Calu3 (cell line): ENCODE measurements around the gene NDUFB2. TPM values are rescaled to one million over a fixed set of nuclear protein-coding genes. Genes with fewer than 3 reads are reported as not detected.

Source experiments
- BruUV-seq: library from RNA; stranded (reverse); fragments of 400-500 nt; replicated peaks from 2 replicates; lab custom pipeline; 2021; lab: Mats Ljungman, UMichigan
- CTCF ChIA-PET: fragments of 300-600 bp; sonication (Branson Sonifier 250); formaldehyde crosslinking; loops from one replicate; lab custom pipeline; 2022; ENCODE audit warnings: antibody characterized with exemption; lab: Charles Lee
- DNase-seq: peaks from one replicate; pipeline ENCODE4 v3.0.0; 2022
- H3K27ac Mint-ChIP-seq: one replicate; pipeline ENCODE4 v1.8.0; 2022; ENCODE audit warnings: mixed read lengths; ENCODE audit not compliant: unreplicated experiment
- H3K27me3 Mint-ChIP-seq: one replicate; pipeline ENCODE4 v1.8.0; 2022; ENCODE audit warnings: mixed read lengths; ENCODE audit not compliant: unreplicated experiment
- H3K36me3 Mint-ChIP-seq: one replicate; pipeline ENCODE4 v1.8.0; 2022; ENCODE audit warnings: mild to moderate bottlenecking, moderate library complexity, mixed read lengths; ENCODE audit not compliant: insufficient read depth, unreplicated experiment
- H3K4me1 Mint-ChIP-seq: one replicate; pipeline ENCODE4 v1.8.0; 2022; ENCODE audit warnings: mild to moderate bottlenecking, low read depth, mixed read lengths; ENCODE audit not compliant: unreplicated experiment
- H3K4me3 Mint-ChIP-seq: one replicate; pipeline ENCODE4 v1.8.0; 2022; ENCODE audit warnings: mild to moderate bottlenecking, low read depth, moderate library complexity, mixed read lengths; ENCODE audit not compliant: unreplicated experiment
- H3K9me3 Mint-ChIP-seq: one replicate; pipeline ENCODE4 v1.8.0; 2022; ENCODE audit warnings: low read depth, mixed read lengths; ENCODE audit not compliant: unreplicated experiment
- CTCF ChIP-seq: fragments of 200-600 bp; IDR thresholded peaks from one replicate; pipeline ENCODE4 v1.8.0; 2022; ENCODE audit warnings: antibody characterized with exemption; ENCODE audit not compliant: unreplicated experiment
- intact Hi-C: fragments of 100-400 bp; cut with micrococcal nuclease; formaldehyde crosslinking; loops from one replicate; pipeline ENCODE4 v1.10.0; 2022; ENCODE audit not compliant: unreplicated experiment
- total RNA-seq: library from RNA; stranded (reverse); gene quantifications from 2 replicates; pipeline ENCODE4 v1.2.3, GENCODE V29; 2022

The NDUFB2 gene
- total RNA-seq, 1 experiment from 2014 or later = 128 TPM

- peak overlapping the region; percentile 21 for H3K27ac Mint-ChIP-seq
- H3K9me3 Mint-ChIP-seq = no peaks in the 10 kb centered on the region
- CTCF ChIA-PET = interaction anchor here (0.7 to 1.7 kb wide), 4 partner anchors 17 to 614 kb away, joined by 3 to 4 read pairs (median 4); partner anchors contain the start of gene BRAF
- intact Hi-C loops = loop anchor here (5.0 kb wide), 1 partner anchor 339 kb away; the partner anchor contains the start of gene MRPS33
- H3K27me3 Mint-ChIP-seq = no peaks in the 10 kb centered on the region
- no peak for DNase-seq
- H3K4me3 Mint-ChIP-seq = peak overlapping the region; percentile 78
- peaks cover 18% of the 10 kb centered on the region for H3K36me3 Mint-ChIP-seq
- BruUV-seq = no TSS peak
- no peak for TF ChIP-seq CTCF
- peaks cover 11% of the 10 kb centered on the region for H3K4me1 Mint-ChIP-seq
Observed at GRCh38 chr7:140673774-140674155, 22.7 kb upstream of the NDUFB2 start.

- peak overlapping the region; percentile 78 for H3K4me3 Mint-ChIP-seq
- CTCF ChIA-PET = interaction anchor here (0.7 to 1.7 kb wide), 3 partner anchors 18 to 614 kb away, joined by 3 to 4 read pairs (median 4); no protein-coding TSS in a partner anchor
- no peaks in the 10 kb centered on the region for H3K9me3 Mint-ChIP-seq
- no TSS peak for BruUV-seq
- no peak for TF ChIP-seq CTCF
- peaks cover 11% of the 10 kb centered on the region for H3K4me1 Mint-ChIP-seq
- no peak for DNase-seq
- H3K27me3 Mint-ChIP-seq = no peaks in the 10 kb centered on the region
- intact Hi-C loops = loop anchor here (5.0 kb wide), 1 partner anchor 338 kb away; the partner anchor contains the start of gene MRPS33
- H3K36me3 Mint-ChIP-seq = peaks cover 22% of the 10 kb centered on the region
- no peak overlapping the region for H3K27ac Mint-ChIP-seq
Observed at GRCh38 chr7:140674356-140674800, 22.1 kb upstream of the NDUFB2 start.

- peak; percentile 24 for DNase-seq
- CTCF ChIA-PET = interaction anchor here (1.7 kb wide), 1 partner anchor 11 kb away, joined by 5 read pairs; no protein-coding TSS in a partner anchor
- Mint-ChIP-seq H3K4me1 (peaks cover 11% of the 10 kb centered on the region), H3K36me3 (peaks cover 23% of the 10 kb centered on the region), H3K4me3 (no peak overlapping the region), H3K27me3 (no peaks in the 10 kb centered on the region), H3K27ac (no peak overlapping the region), H3K9me3 (no peaks in the 10 kb centered on the region)
- TF ChIP-seq CTCF = no peak
- BruUV-seq = no TSS peak
- intact Hi-C loops = loop anchor here (5.0 kb wide), 1 partner anchor 337 kb away; the partner anchor contains the start of gene MRPS33
Observed at GRCh38 chr7:140674899-140675701, 21.4 kb upstream of the NDUFB2 start.

- CTCF ChIA-PET = interaction anchor here (1.7 kb wide), 1 partner anchor 10 kb away, joined by 5 read pairs; no protein-coding TSS in a partner anchor
- Mint-ChIP-seq H3K4me3 (no peak overlapping the region), H3K9me3 (no peaks in the 10 kb centered on the region), H3K36me3 (peaks cover 23% of the 10 kb centered on the region), H3K4me1 (peaks cover 11% of the 10 kb centered on the region), H3K27me3 (no peaks in the 10 kb centered on the region), H3K27ac (no peak overlapping the region)
- BruUV-seq = no TSS peak
- TF ChIP-seq CTCF = no peak
- intact Hi-C loops = no loop called here
- no peak for DNase-seq
Observed at GRCh38 chr7:140675726-140676125, 20.8 kb upstream of the NDUFB2 start.
